DND-41 (cell line): Measurements from ENCODE around the gene HEATR5B.

ENCODE experiments used
- ATAC-seq: fragments of 200-7000 bp; cut with Tn5 transposase; 3 replicates; pipeline ENCODE4 v1.9.1; 2021; ENCODE audit warnings: low read depth; ENCODE audit not compliant: insufficient read depth
- DNase-seq: peaks from one replicate; pipeline ENCODE4 v3.0.0-alpha.2; 2020
- H2AFZ ChIP-seq: 2 replicates; pipeline ENCODE4 v1.6.0; 2012; ENCODE audit warnings: low read depth, low read length
- H3K27ac ChIP-seq: 2 replicates; pipeline ENCODE4 v1.5.1; 2012; ENCODE audit warnings: low read length, inconsistent platforms
- H3K27me3 ChIP-seq: fragments of 200-600 bp; sonication (generic); 2 replicates; pipeline ENCODE4 v1.6.0; 2012; ENCODE audit warnings: low read length, mild to moderate bottlenecking, inconsistent platforms; ENCODE audit not compliant: insufficient read depth, poor library complexity
- H3K36me3 ChIP-seq: 2 replicates; pipeline ENCODE4 v1.5.1; 2012; ENCODE audit warnings: low read length, inconsistent platforms; ENCODE audit not compliant: insufficient read depth
- H3K4me1 ChIP-seq: 2 replicates; pipeline ENCODE4 v1.5.1; 2012; ENCODE audit warnings: mild to moderate bottlenecking, low read length; ENCODE audit not compliant: insufficient read depth
- H3K4me2 ChIP-seq: 2 replicates; pipeline ENCODE4 v1.6.0; 2012; ENCODE audit warnings: mild to moderate bottlenecking, moderate library complexity, low read length, inconsistent platforms; ENCODE audit not compliant: insufficient read depth
- H3K4me3 ChIP-seq, 2 experiments: fragments of 200-600 bp in 1 of 2; shearing (Covaris generic) in 1 of 2; 2 replicates each; pipeline ENCODE4 v1.5.1; 2012 to 2016; ENCODE audit warnings: inconsistent platforms in 2 of 2, low read length in 2 of 2, mild to moderate bottlenecking in 2 of 2, low read depth in 1 of 2, moderate library complexity in 1 of 2
- H3K79me2 ChIP-seq: 2 replicates; pipeline ENCODE4 v1.6.0; 2012; ENCODE audit warnings: low read length, inconsistent platforms; ENCODE audit not compliant: insufficient read depth
- H3K9ac ChIP-seq: 2 replicates; pipeline ENCODE4 v1.6.0; 2012; ENCODE audit warnings: low read depth, mild to moderate bottlenecking, inconsistent platforms, low read length, moderate library complexity
- H3K9me3 ChIP-seq: 2 replicates; pipeline ENCODE4 v1.5.1; 2012; ENCODE audit warnings: low read length, moderate library complexity, mild to moderate bottlenecking, inconsistent platforms; ENCODE audit not compliant: insufficient read depth, severe bottlenecking
- H4K20me1 ChIP-seq: 2 replicates; pipeline ENCODE4 v1.6.0; 2012; ENCODE audit warnings: low read length; ENCODE audit not compliant: insufficient read depth
- EZH2 ChIP-seq: IDR thresholded peaks from 3 replicates; pipeline ENCODE4 v1.6.1; 2012; ENCODE audit warnings: borderline replicate concordance, low read depth, mild to moderate bottlenecking, moderate library complexity, low read length, inconsistent platforms; ENCODE audit not compliant: severe bottlenecking
- TF ChIP-seq, protein P1 (sequence below): IDR thresholded peaks from 2 replicates; pipeline ENCODE4 v1.5.1; 2012; ENCODE audit warnings: borderline replicate concordance, low read length, moderate library complexity, mild to moderate bottlenecking; ENCODE audit not compliant: poor library complexity, severe bottlenecking; ENCODE audit errors: extremely low read depth

HEATR5B gene

DNA sequence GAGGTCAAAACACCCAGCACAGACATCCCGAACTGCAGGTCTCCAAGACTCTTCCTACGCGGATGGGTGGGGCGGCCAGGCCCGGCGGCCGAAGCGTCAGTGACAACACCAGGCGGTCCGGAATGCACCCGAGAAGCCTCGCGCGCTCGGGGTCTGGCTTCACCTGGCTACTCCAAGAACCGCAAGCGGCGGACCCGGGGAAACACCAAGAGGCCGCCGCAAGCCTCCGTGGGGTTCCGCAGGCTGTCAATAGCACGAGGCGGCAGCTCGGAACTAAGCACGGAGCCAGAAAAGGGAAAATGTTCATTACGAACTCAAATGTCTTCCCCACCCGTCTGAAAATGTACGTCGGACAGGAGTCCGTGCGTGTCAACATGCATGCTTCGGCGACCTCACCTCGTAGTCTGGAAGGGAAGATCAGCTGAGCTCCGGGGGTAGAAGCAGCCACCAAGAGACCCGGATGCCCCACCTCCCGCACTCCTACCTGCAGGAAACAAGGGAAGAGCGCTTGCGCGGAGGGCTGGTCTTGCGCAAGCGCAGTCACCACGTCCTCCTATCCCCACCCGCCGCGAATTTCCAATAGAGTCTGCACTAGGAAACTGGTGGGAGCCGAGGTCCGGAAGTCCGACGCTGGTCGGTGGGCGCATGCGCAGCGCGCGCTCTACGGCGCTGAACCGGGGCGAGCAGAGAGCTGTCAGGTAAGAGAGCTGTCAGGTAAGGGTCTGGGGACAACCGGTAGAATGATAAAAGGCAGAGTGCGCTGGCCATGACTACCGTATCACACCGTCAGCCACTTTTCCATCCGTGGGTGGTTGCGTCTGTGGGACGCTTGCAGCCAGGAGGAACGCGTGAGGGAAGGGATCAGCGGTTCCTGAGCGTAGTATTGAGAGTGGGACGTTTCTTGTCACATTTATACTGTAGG is at the start of gene HEATR5B, which contains the start of gene GPATCH11:
Gene HEATR5B (minus strand): TSS at position 500 of the 922 bp plus-strand sequence. CDS start 958 bp downstream, outside the sequence.
Gene GPATCH11 (plus strand): TSS at position 646 of the 922 bp plus-strand sequence. CDS start 3,864 bp downstream, outside the sequence.
- Histone ChIP-seq H3K36me3 (peaks cover 26% of the 10 kb centered on the region; the same call in 1 of the 2 replicates), H3K27me3 (no peaks in the 10 kb centered on the region), H2AFZ (peak within 1 kb of the TSS; percentile 99), H3K9me3 (no peaks in the 10 kb centered on the region), H3K4me3 (peak within 1 kb of the TSS; percentile 65 to 83), H3K4me2 (peak within 1 kb of the TSS; percentile 79), H4K20me1 (no peaks in the 10 kb centered on the region), H3K9ac (peak within 1 kb of the TSS; percentile 64), H3K27ac (peak within 1 kb of the TSS; percentile 81), H3K4me1 (peaks cover 56% of the 10 kb centered on the region), H3K79me2 (peaks cover 41% of the 10 kb centered on the region)
- TF ChIP-seq, protein P1, sequence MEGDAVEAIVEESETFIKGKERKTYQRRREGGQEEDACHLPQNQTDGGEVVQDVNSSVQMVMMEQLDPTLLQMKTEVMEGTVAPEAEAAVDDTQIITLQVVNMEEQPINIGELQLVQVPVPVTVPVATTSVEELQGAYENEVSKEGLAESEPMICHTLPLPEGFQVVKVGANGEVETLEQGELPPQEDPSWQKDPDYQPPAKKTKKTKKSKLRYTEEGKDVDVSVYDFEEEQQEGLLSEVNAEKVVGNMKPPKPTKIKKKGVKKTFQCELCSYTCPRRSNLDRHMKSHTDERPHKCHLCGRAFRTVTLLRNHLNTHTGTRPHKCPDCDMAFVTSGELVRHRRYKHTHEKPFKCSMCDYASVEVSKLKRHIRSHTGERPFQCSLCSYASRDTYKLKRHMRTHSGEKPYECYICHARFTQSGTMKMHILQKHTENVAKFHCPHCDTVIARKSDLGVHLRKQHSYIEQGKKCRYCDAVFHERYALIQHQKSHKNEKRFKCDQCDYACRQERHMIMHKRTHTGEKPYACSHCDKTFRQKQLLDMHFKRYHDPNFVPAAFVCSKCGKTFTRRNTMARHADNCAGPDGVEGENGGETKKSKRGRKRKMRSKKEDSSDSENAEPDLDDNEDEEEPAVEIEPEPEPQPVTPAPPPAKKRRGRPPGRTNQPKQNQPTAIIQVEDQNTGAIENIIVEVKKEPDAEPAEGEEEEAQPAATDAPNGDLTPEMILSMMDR, result peak; percentile 8
- TF ChIP-seq EZH2, result no peak
- ATAC-seq, result peak; percentile 90
- DNase-seq, result peak; percentile 96

DNA sequence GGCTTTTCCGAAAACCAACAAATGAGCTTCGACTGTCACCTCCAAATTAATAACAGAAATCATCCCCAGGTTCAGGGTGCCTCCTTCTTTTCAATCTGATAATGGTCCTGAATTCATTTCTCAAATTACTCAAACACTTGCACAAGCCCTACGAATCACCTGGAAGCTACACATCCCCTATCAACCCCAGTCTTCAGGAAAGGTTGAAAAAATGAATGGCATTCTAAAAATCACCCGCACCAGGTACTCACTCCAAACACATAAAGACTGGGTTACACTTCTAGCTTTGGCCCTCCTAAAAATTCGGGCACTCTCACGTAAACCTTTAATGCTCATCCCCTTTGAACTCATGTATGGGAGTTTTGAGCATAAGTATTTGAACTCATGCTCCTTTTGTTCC is 48.7 kb upstream of the HEATR5B start:
- H3K27me3 ChIP-seq, result no peaks in the 10 kb centered on the region
- H2AFZ ChIP-seq, result no peak overlapping the region
- no peak overlapping the region for H3K9ac ChIP-seq
- TF ChIP-seq, protein P1, result no peak
- TF ChIP-seq EZH2, result no peak
- peaks cover 98% of the 10 kb centered on the region for H3K36me3 ChIP-seq
- no peaks in the 10 kb centered on the region for H3K4me1 ChIP-seq
- no peak overlapping the region for H3K4me3 ChIP-seq
- H3K4me2 ChIP-seq, result no peak overlapping the region
- H3K27ac ChIP-seq, result no peak overlapping the region
- ATAC-seq (no peak), DNase-seq (no peak)
- H3K79me2 ChIP-seq, result peaks cover 12% of the 10 kb centered on the region
- H4K20me1 ChIP-seq, result peaks cover 2% of the 10 kb centered on the region; the same call in 1 of the 2 replicates
- H3K9me3 ChIP-seq, result no peaks in the 10 kb centered on the region

DNA sequence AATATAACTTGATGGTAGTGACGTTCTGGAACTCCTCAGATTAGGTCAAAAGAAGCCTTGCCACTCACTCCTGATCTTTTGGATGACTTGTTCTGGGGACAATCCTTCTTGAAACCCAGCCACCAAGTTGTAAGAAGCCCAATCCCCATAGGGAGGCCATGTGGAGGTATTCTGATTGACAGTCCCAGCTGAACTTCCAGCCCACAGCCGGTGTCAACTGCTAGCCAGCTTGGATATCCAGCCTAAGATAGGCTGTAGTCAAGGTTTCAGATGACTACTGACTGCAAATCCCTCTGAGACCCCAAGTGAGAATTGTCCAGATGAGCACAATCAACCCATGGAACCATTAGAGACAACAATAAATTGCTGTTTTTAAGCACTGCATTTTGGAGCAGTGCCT is 41.2 kb upstream of the HEATR5B start:
- Histone ChIP-seq H3K27ac (no peak overlapping the region), H3K4me2 (no peak overlapping the region), H3K9ac (no peak overlapping the region), H3K27me3 (no peaks in the 10 kb centered on the region), H3K4me1 (no peaks in the 10 kb centered on the region), H2AFZ (no peak overlapping the region), H4K20me1 (peaks cover 9% of the 10 kb centered on the region; the same call in 1 of the 2 replicates), H3K79me2 (peaks cover 4% of the 10 kb centered on the region; the same call in 1 of the 2 replicates), H3K9me3 (no peaks in the 10 kb centered on the region), H3K36me3 (peaks cover 88% of the 10 kb centered on the region), H3K4me3 (no peak overlapping the region)
- DNase-seq (no peak), ATAC-seq (no peak)
- TF ChIP-seq EZH2, result no peak

DNA sequence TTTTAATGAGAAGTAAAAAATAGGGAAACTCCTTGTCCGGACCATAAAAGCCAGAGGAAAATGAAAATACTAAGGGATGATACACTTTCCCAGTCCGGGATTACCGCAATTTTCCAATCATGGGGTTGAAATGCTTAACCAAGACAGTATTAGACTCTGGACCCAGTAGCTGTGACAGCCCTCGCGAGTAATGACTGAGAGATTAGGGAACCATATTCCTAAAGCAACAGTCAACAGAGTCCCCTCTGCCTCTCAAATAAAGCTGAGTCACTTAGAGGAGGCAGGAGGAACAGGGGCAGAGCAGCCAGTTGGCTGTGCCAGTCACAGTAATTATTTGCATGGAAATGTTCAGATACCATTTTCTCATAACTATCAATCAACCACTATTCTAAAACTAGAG is 35.0 kb upstream of the HEATR5B start:
- no peak for DNase-seq
- Histone ChIP-seq H3K4me1 (no peaks in the 10 kb centered on the region), H3K4me3 (no peak overlapping the region), H2AFZ (no peak overlapping the region), H3K36me3 (peaks cover 71% of the 10 kb centered on the region), H4K20me1 (peaks cover 9% of the 10 kb centered on the region; the same call in 1 of the 2 replicates), H3K27me3 (no peaks in the 10 kb centered on the region), H3K9ac (no peak overlapping the region), H3K9me3 (no peaks in the 10 kb centered on the region), H3K79me2 (peaks cover 4% of the 10 kb centered on the region; the same call in 1 of the 2 replicates), H3K4me2 (no peak overlapping the region), H3K27ac (no peak overlapping the region)
- ATAC-seq, result no peak
- TF ChIP-seq, protein P1, result no peak
- no peak for TF ChIP-seq EZH2
